Mucosa of stomach (tissue), 1 donor: ENCODE data around the gene MIEF1.

ENCODE experiments used
- H3K27me3 ChIP-seq: one replicate; pipeline ENCODE4 v1.7.0; 2013; ENCODE audit warnings: mild to moderate bottlenecking, low read length; ENCODE audit not compliant: control insufficient read depth, insufficient read depth
- H3K36me3 ChIP-seq: one replicate; pipeline ENCODE4 v1.7.0; 2013; ENCODE audit warnings: low read length; ENCODE audit not compliant: control insufficient read depth, insufficient read depth
- H3K4me1 ChIP-seq: one replicate; pipeline ENCODE4 v1.7.0; 2013; ENCODE audit warnings: mild to moderate bottlenecking, low read length; ENCODE audit not compliant: control insufficient read depth, insufficient read depth
- H3K4me3 ChIP-seq: one replicate; pipeline ENCODE4 v1.7.0; 2013; ENCODE audit warnings: low read length
- H3K9ac ChIP-seq: one replicate; pipeline ENCODE4 v1.7.0; 2013; ENCODE audit warnings: mild to moderate bottlenecking, low read length, moderate library complexity
- H3K9me3 ChIP-seq: one replicate; pipeline ENCODE4 v1.7.0; 2013; ENCODE audit warnings: mild to moderate bottlenecking, low read length, moderate library complexity; ENCODE audit not compliant: control insufficient read depth
- donor health status: Pancreatic carcinoma.

Gene MIEF1

GRCh38 chr22:39474351-39475111 lies 27.6 kb upstream of the MIEF1 start:
- peaks cover 73% of the 10 kb centered on the region for H3K4me1 ChIP-seq
- H3K9me3 ChIP-seq = no peaks in the 10 kb centered on the region
- peaks cover 6% of the 10 kb centered on the region for H3K36me3 ChIP-seq
- H3K27me3 ChIP-seq = no peaks in the 10 kb centered on the region
- H3K4me3 ChIP-seq = no peak overlapping the region
- peak overlapping the region; percentile 68 for H3K9ac ChIP-seq

- Histone ChIP-seq H3K27me3 (no peaks in the 10 kb centered on the region), H3K4me3 (no peak overlapping the region), H3K36me3 (peaks cover 6% of the 10 kb centered on the region), H3K4me1 (peaks cover 65% of the 10 kb centered on the region), H3K9me3 (no peaks in the 10 kb centered on the region), H3K9ac (peak overlapping the region; percentile 68)
Measured at GRCh38 chr22:39475337-39475736, 26.8 kb upstream of the MIEF1 start.

GRCh38 chr22:39475902-39476301 lies 26.2 kb upstream of the MIEF1 start:
- no peak overlapping the region for H3K4me3 ChIP-seq
- peaks cover 6% of the 10 kb centered on the region for H3K36me3 ChIP-seq
- no peaks in the 10 kb centered on the region for H3K9me3 ChIP-seq
- peaks cover 59% of the 10 kb centered on the region for H3K4me1 ChIP-seq
- H3K27me3 ChIP-seq = no peaks in the 10 kb centered on the region
- no peak overlapping the region for H3K9ac ChIP-seq

- H3K27me3 ChIP-seq = no peaks in the 10 kb centered on the region
- H3K4me3 ChIP-seq = no peak overlapping the region
- H3K36me3 ChIP-seq = peaks cover 6% of the 10 kb centered on the region
- no peaks in the 10 kb centered on the region for H3K9me3 ChIP-seq
- H3K9ac ChIP-seq = no peak overlapping the region
- H3K4me1 ChIP-seq = peaks cover 51% of the 10 kb centered on the region
Measured at GRCh38 chr22:39476664-39477063, 25.4 kb upstream of the MIEF1 start.

- H3K4me3 ChIP-seq = no peak overlapping the region
- peaks cover 43% of the 10 kb centered on the region for H3K4me1 ChIP-seq
- H3K27me3 ChIP-seq = no peaks in the 10 kb centered on the region
- H3K9me3 ChIP-seq = no peaks in the 10 kb centered on the region
- peaks cover 6% of the 10 kb centered on the region for H3K36me3 ChIP-seq
- no peak overlapping the region for H3K9ac ChIP-seq
Measured at GRCh38 chr22:39477542-39477941, 24.5 kb upstream of the MIEF1 start.

- Histone ChIP-seq H3K27me3 (no peaks in the 10 kb centered on the region), H3K9ac (no peak overlapping the region), H3K4me1 (peaks cover 39% of the 10 kb centered on the region)
Measured at GRCh38 chr22:39478441-39478850, 23.6 kb upstream of the MIEF1 start.

GRCh38 chr22:39479254-39479653 lies 22.8 kb upstream of the MIEF1 start:
- Histone ChIP-seq H3K4me3 (no peak overlapping the region), H3K9me3 (no peaks in the 10 kb centered on the region), H3K4me1 (peaks cover 32% of the 10 kb centered on the region), H3K36me3 (peaks cover 6% of the 10 kb centered on the region), H3K9ac (no peak overlapping the region), H3K27me3 (no peaks in the 10 kb centered on the region)

More at GRCh38 chr22:39478441-39478850, 23.6 kb upstream of the MIEF1 start:
- Histone ChIP-seq H3K4me3 (no peak overlapping the region), H3K9me3 (no peaks in the 10 kb centered on the region), H3K36me3 (peaks cover 6% of the 10 kb centered on the region)

GRCh38 chr22:39480557-39480956 lies 21.5 kb upstream of the MIEF1 start:
- Histone ChIP-seq H3K9ac (no peak overlapping the region), H3K27me3 (no peaks in the 10 kb centered on the region), H3K9me3 (no peaks in the 10 kb centered on the region), H3K4me1 (peaks cover 19% of the 10 kb centered on the region), H3K36me3 (peaks cover 6% of the 10 kb centered on the region), H3K4me3 (no peak overlapping the region)

- Histone ChIP-seq H3K36me3 (peaks cover 6% of the 10 kb centered on the region), H3K4me1 (peaks cover 14% of the 10 kb centered on the region), H3K9ac (no peak overlapping the region), H3K9me3 (no peaks in the 10 kb centered on the region), H3K4me3 (no peak overlapping the region), H3K27me3 (no peaks in the 10 kb centered on the region)
Measured at GRCh38 chr22:39481054-39481453, 21.0 kb upstream of the MIEF1 start.

GRCh38 chr22:39481595-39481994 lies 20.5 kb upstream of the MIEF1 start:
- Histone ChIP-seq H3K4me1 (peaks cover 11% of the 10 kb centered on the region), H3K4me3 (no peak overlapping the region), H3K36me3 (peaks cover 6% of the 10 kb centered on the region), H3K9me3 (no peaks in the 10 kb centered on the region), H3K9ac (no peak overlapping the region), H3K27me3 (no peaks in the 10 kb centered on the region)

GRCh38 chr22:39482768-39483167 lies 19.3 kb upstream of the MIEF1 start:
- H3K4me1 ChIP-seq = peaks cover 10% of the 10 kb centered on the region

GRCh38 chr22:39486951-39487825 lies 14.9 kb upstream of the MIEF1 start:
- H3K4me1 ChIP-seq = peaks cover 10% of the 10 kb centered on the region
- H3K27me3 ChIP-seq = no peaks in the 10 kb centered on the region
- H3K9ac ChIP-seq = no peak overlapping the region
- no peaks in the 10 kb centered on the region for H3K9me3 ChIP-seq
- H3K36me3 ChIP-seq = no peaks in the 10 kb centered on the region
- H3K4me3 ChIP-seq = no peak overlapping the region

More at GRCh38 chr22:39482768-39483167, 19.3 kb upstream of the MIEF1 start:
- Histone ChIP-seq H3K4me3 (no peak overlapping the region), H3K27me3 (no peaks in the 10 kb centered on the region), H3K36me3 (peaks cover 2% of the 10 kb centered on the region), H3K9me3 (no peaks in the 10 kb centered on the region), H3K9ac (no peak overlapping the region)
